ENCODE results near the gene COPS6. TPM values are rescaled to one million over a fixed set of nuclear protein-coding genes. Genes with fewer than 3 reads are reported as not detected.
A peak's percentile ranks its signal among the peaks of the same experiment; 100 is the strongest.

Gene COPS6
- total RNA-seq, 2 donors from 2014 or later: 46.7 to 64.2 TPM

DNA sequence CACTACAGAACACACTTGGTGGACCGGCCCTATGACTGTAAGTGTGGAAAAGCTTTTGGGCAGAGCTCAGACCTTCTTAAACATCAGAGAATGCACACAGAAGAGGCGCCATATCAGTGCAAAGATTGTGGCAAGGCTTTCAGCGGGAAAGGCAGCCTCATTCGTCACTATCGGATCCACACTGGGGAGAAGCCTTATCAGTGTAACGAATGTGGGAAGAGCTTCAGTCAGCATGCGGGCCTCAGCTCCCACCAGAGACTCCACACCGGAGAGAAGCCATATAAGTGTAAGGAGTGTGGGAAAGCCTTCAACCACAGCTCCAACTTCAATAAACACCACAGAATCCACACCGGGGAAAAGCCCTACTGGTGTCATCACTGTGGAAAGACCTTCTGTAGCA is 24.6 kb upstream of the COPS6 start:
- H3K4me3 ChIP-seq: no peak overlapping the region
- no peak for DNase-seq (ENCODE audit: low spot score)
- no peak overlapping the region for H3K27ac ChIP-seq
- peaks cover 0 to 11% of the 10 kb centered on the region in 2 donors for H3K4me1 ChIP-seq
- peaks cover 49% of the 10 kb centered on the region for H3K36me3 ChIP-seq
- TF ChIP-seq, protein P1, sequence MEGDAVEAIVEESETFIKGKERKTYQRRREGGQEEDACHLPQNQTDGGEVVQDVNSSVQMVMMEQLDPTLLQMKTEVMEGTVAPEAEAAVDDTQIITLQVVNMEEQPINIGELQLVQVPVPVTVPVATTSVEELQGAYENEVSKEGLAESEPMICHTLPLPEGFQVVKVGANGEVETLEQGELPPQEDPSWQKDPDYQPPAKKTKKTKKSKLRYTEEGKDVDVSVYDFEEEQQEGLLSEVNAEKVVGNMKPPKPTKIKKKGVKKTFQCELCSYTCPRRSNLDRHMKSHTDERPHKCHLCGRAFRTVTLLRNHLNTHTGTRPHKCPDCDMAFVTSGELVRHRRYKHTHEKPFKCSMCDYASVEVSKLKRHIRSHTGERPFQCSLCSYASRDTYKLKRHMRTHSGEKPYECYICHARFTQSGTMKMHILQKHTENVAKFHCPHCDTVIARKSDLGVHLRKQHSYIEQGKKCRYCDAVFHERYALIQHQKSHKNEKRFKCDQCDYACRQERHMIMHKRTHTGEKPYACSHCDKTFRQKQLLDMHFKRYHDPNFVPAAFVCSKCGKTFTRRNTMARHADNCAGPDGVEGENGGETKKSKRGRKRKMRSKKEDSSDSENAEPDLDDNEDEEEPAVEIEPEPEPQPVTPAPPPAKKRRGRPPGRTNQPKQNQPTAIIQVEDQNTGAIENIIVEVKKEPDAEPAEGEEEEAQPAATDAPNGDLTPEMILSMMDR (IDR thresholded peaks at IDR 0.05): no peak
- H3K9me3 ChIP-seq: no peaks in the 10 kb centered on the region
- H3K27me3 ChIP-seq: no peaks in the 10 kb centered on the region

DNA sequence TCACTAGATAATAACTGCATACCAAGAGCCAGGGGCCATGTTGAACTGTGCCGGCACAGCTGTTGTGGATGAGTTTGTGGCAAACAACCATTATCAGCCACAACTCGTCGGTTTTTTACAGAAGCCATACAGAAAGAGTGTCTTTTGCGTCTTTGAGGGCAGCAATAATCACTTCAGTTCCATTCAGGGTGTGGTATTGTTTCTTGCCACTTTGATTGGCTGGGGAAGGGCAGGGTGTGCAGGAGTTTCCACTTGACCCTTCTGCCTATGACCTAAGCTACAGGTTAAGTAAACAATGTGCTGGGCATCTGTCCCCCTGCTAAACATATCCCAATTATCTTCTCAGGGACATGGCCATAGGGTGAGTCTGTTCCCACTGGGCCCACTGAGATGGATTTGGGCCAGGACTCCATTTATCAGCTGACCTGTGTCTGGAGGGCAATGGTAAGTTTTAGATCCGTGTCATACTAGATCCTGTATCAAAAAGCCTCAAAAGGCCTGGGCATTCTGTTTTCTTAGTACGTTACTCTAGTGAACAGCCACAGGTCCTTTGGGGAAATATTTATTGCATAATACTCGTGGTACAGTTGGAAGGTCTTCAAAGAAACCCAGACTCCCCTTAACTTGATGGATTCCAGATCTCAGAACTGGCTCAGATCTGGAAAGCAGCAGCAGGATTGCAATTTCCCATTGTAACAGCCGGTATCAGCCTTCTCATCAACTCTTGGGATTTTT is 23.1 kb upstream of the COPS6 start:
- Histone ChIP-seq H3K4me3 (no peak overlapping the region), H3K36me3 (peaks cover 51% of the 10 kb centered on the region), H3K27me3 (no peaks in the 10 kb centered on the region), H3K27ac (peak overlapping the region in 1 of 2 donors; percentile 46), H3K4me1 (peaks cover 0 to 11% of the 10 kb centered on the region in 2 donors), H3K9me3 (peaks cover 2 to 8% of the 10 kb centered on the region in 2 donors)
- DNase-seq (ENCODE audit: low spot score): no peak
- TF ChIP-seq, protein P1 (IDR thresholded peaks at IDR 0.05): no peak

DNA sequence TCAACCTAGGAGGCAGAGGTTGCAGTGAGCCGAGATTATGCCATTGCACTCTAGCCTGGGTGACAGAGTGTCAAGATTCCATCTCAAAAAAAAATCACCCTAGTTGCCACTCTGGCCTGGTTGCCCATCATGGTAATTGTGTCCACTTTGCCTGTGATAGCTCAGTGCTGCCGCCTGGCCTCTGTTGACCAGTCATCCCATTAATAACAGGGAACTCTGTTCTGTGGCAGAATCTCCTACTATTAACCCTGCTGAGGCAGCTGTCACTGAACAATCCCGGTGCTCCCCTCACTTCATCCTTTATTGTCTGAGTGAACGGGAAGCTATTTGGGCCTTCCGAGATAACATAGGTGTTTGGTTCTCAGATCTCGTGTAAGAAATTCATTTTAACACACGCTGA is 21.8 kb upstream of the COPS6 start:
- Histone ChIP-seq H3K4me1 (peaks cover 0 to 11% of the 10 kb centered on the region in 2 donors), H3K27ac (no peak overlapping the region), H3K27me3 (no peaks in the 10 kb centered on the region), H3K9me3 (peaks cover 14 to 21% of the 10 kb centered on the region in 2 donors), H3K36me3 (peaks cover 53% of the 10 kb centered on the region), H3K4me3 (no peak overlapping the region)
- TF ChIP-seq, protein P1 (IDR thresholded peaks at IDR 0.05): no peak
- no peak for DNase-seq (ENCODE audit: low spot score)

DNA sequence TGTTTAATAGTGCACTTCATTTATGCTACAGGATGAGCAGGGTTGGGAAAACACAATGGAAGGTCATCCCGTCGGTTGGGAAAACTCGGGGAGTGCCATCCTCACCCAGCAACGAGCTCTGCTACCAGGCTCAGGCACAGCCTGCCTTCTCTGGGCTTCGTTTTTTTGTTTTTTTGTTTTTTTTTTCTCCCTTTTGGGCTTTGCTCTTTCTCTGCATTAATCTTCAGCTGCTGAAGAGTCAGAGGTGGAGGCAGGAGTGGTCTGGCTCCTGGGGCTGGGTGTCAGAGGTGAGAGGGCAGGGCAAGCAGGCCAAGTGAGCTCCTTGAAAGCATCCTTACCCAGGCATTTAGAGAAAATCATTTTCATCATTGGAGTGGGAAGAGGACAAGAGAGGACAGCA is 18.8 kb upstream of the COPS6 start:
- H3K9me3 ChIP-seq: peaks cover 14 to 32% of the 10 kb centered on the region in 2 donors
- H3K27me3 ChIP-seq: no peaks in the 10 kb centered on the region
- peaks cover 63% of the 10 kb centered on the region for H3K36me3 ChIP-seq
- no peak overlapping the region for H3K27ac ChIP-seq
- no peak overlapping the region for H3K4me3 ChIP-seq
- peaks cover 0 to 11% of the 10 kb centered on the region in 2 donors for H3K4me1 ChIP-seq
- TF ChIP-seq, protein P1 (IDR thresholded peaks at IDR 0.05): no peak
- no peak for DNase-seq (ENCODE audit: low spot score)

DNA sequence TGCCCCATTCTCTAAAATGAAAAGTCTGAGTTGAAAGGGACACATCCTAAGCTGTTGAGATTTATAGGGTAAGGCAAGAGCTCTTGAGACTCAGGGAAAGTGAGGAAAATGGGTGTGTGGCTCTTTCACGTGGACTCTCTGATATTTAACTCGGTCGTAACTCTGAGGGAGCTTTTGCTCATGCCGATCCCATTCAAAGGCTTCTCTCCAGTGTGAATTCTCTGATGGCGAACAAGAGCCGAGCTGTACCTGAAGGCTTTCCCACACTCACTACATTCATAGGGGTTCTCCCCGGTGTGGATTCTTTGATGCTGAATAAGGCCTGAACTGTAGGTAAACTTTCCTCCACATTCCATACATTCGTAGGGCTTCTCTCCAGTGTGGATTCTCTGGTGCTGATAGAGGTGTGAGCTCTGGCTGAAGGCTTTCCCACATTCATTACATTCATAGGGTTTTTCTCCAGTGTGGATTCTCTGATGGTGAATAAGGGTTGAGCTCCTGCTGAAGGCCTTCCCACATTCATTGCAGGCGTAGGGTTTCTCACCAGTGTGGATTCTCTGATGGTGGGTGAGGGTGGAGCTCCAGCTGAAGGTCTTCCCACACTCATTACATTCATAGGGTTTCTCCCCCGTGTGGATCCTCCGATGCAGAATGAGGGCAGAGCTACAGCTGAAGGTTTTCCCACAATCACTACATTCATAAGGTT is 17.6 kb upstream of the COPS6 start:
- no peak overlapping the region for H3K27ac ChIP-seq
- TF ChIP-seq, protein P1 (IDR thresholded peaks at IDR 0.05): no peak
- no peaks in the 10 kb centered on the region for H3K4me1 ChIP-seq
- no peaks in the 10 kb centered on the region for H3K27me3 ChIP-seq
- H3K36me3 ChIP-seq: peaks cover 75% of the 10 kb centered on the region
- H3K9me3 ChIP-seq: peaks cover 14 to 32% of the 10 kb centered on the region in 2 donors
- DNase-seq (ENCODE audit: low spot score): no peak
- no peak overlapping the region for H3K4me3 ChIP-seq

All from right atrium auricular region (tissue), 2 donors.